Measurements from ENCODE around the gene LY6G6D. TPM values are rescaled to one million over a fixed set of nuclear protein-coding genes. Genes with fewer than 3 reads are reported as not detected.

The LY6G6D gene
- total RNA-seq, 4 donors from 2014 or later = not detected

- in situ Hi-C loops (cut with MboI; ENCODE audit: low pct_ligation_motif_present in 1 of 4, low pct_unique_long_range_greater_than_20kb in 1 of 4, low sequenced_read_pairs in 3 of 4) = loop anchor here in 1 of 4 donors (10.0 kb wide), 1 partner anchor 88 kb away; the partner anchor contains the start of gene HSPA1B
- Histone ChIP-seq H3K27ac (peak overlapping the region; percentile 96 to 99 (median 98)), H3K27me3 (no peaks in the 10 kb centered on the region), H3K4me1 (peaks cover 23 to 68% (median 55%) of the 10 kb centered on the region in 4 donors), H3K4me3 (peak overlapping the region; percentile 56 to 91 (median 75)), H3K9me3 (no peaks in the 10 kb centered on the region), H3K36me3 (peaks cover 0 to 21% (median 8%) of the 10 kb centered on the region in 4 donors)
- WGBS, 2 donors (ENCODE audit: low coverage in 1 of 2) = 24 to 26% methylated on average over 6 to 10 of the region's 10 CpGs
- no peak for TF ChIP-seq CTCF (IDR thresholded peaks at IDR 0.05)
- no peak for TF ChIP-seq POLR2AphosphoS5 (IDR thresholded peaks at IDR 0.05)
- TF ChIP-seq POLR2A (IDR thresholded peaks at IDR 0.05) = no peak
- TF ChIP-seq EP300 (IDR thresholded peaks at IDR 0.05; ENCODE audit: low read depth) = no peak
- DNase-seq = peak; percentile 26
- intact Hi-C loops (cut with DNase I; ENCODE audit: low total_unique reads) = no loop called here
These were observed 21.7 kb downstream of the LY6G6D start for GRCh38 chr6:31736768-31737314.

- TF ChIP-seq POLR2AphosphoS5 (IDR thresholded peaks at IDR 0.05) (no peak), CTCF (IDR thresholded peaks at IDR 0.05) (no peak), EP300 (IDR thresholded peaks at IDR 0.05; ENCODE audit: low read depth) (no peak), POLR2A (IDR thresholded peaks at IDR 0.05) (no peak)
- Histone ChIP-seq H3K27me3 (no peaks in the 10 kb centered on the region), H3K4me3 (peak overlapping the region in 2 of 4 donors; percentile 56 to 77), H3K36me3 (peaks cover 0 to 15% (median 5%) of the 10 kb centered on the region in 4 donors), H3K9me3 (no peaks in the 10 kb centered on the region), H3K4me1 (peaks cover 23 to 64% (median 55%) of the 10 kb centered on the region in 4 donors), H3K27ac (peak overlapping the region; percentile 96 to 99 (median 98))
- in situ Hi-C loops (cut with MboI; ENCODE audit: low pct_ligation_motif_present in 1 of 4, low pct_unique_long_range_greater_than_20kb in 1 of 4, low sequenced_read_pairs in 3 of 4) = loop anchor here in 1 of 4 donors (10.0 kb wide), 1 partner anchor 87 kb away; the partner anchor contains the start of gene HSPA1B
- DNase-seq = peak; percentile 52
- 10 to 30% methylated on average over 4 to 7 of the region's 7 CpGs for WGBS, 2 donors (ENCODE audit: low coverage in 1 of 2)
- intact Hi-C loops (cut with DNase I; ENCODE audit: low total_unique reads) = no loop called here
These were observed 22.3 kb downstream of the LY6G6D start for GRCh38 chr6:31737315-31737990.

- Histone ChIP-seq H3K27me3 (no peaks in the 10 kb centered on the region), H3K36me3 (peaks cover 0 to 7% (median under 1%) of the 10 kb centered on the region in 4 donors), H3K4me1 (peaks cover 23 to 60% (median 52%) of the 10 kb centered on the region in 4 donors), H3K9me3 (no peaks in the 10 kb centered on the region), H3K27ac (peak overlapping the region; percentile 96 to 99 (median 98)), H3K4me3 (peak overlapping the region in 2 of 4 donors; percentile 4 to 7)
- intact Hi-C loops (cut with DNase I; ENCODE audit: low total_unique reads) (no loop called here), in situ Hi-C loops (cut with MboI; ENCODE audit: low pct_ligation_motif_present in 1 of 4, low pct_unique_long_range_greater_than_20kb in 1 of 4, low sequenced_read_pairs in 3 of 4) (loop anchor here in 1 of 4 donors (10.0 kb wide), 1 partner anchor 87 kb away; the partner anchor contains the start of gene HSPA1B)
- TF ChIP-seq POLR2A (IDR thresholded peaks at IDR 0.05) (peak; percentile 64), CTCF (IDR thresholded peaks at IDR 0.05) (peak in 3 of 5 experiments; percentile 10 to 44 (median 11)), POLR2AphosphoS5 (IDR thresholded peaks at IDR 0.05) (peak; percentile 15 to 67 (median 60)), EP300 (IDR thresholded peaks at IDR 0.05; ENCODE audit: low read depth) (peak; percentile 36)
- DNase-seq = peak; percentile 84
- 0 to 17% methylated on average over 1 to 6 of the region's 6 CpGs for WGBS, 2 donors (ENCODE audit: low coverage in 1 of 2)
These were observed 23.1 kb downstream of the LY6G6D start for GRCh38 chr6:31737991-31738979.

Data from transverse colon (tissue), 4 donors.